Endodermal cell (in vitro differentiated cells): Measurements from ENCODE around the gene ABCD2. TPM values are rescaled to one million over a fixed set of nuclear protein-coding genes. Genes with fewer than 3 reads are reported as not detected.

Source experiments
- DNase-seq: peaks from one replicate; pipeline ENCODE4 v3.0.0-alpha.2; 2017
- H3K27ac ChIP-seq: 2 replicates; pipeline ENCODE4 v1.5.1; 2013; ENCODE audit warnings: mild to moderate bottlenecking, low read depth, low read length, moderate library complexity
- H3K27me3 ChIP-seq: 2 replicates; pipeline ENCODE4 v1.6.1; 2013; ENCODE audit warnings: mild to moderate bottlenecking, low read length, moderate library complexity; ENCODE audit not compliant: insufficient read depth, control insufficient read depth, poor library complexity, severe bottlenecking
- H3K36me3 ChIP-seq: 2 replicates; pipeline ENCODE4 v1.7.0; 2013; ENCODE audit warnings: mild to moderate bottlenecking, low read length, moderate library complexity; ENCODE audit not compliant: control insufficient read depth, insufficient read depth
- H3K4me1 ChIP-seq: one replicate; pipeline ENCODE4 v1.7.0; 2013; ENCODE audit warnings: low read length; ENCODE audit not compliant: control insufficient read depth, insufficient read depth
- H3K4me3 ChIP-seq: 2 replicates; pipeline ENCODE4 v1.5.1; 2013; ENCODE audit warnings: mild to moderate bottlenecking, low read length, moderate library complexity
- H3K9ac ChIP-seq: 2 replicates; pipeline ENCODE4 v1.6.1; 2013; ENCODE audit warnings: mild to moderate bottlenecking, low read length, moderate library complexity; ENCODE audit not compliant: poor library complexity, severe bottlenecking; ENCODE audit errors: extremely low read depth
- H3K9me3 ChIP-seq: 2 replicates; pipeline ENCODE4 v1.6.1; 2013; ENCODE audit warnings: mild to moderate bottlenecking, low read length, moderate library complexity; ENCODE audit not compliant: control insufficient read depth
- H3K27ac Mint-ChIP-seq: 2 replicates; pipeline ENCODE4 v1.8.0; 2020; ENCODE audit warnings: mixed read lengths
- H3K27me3 Mint-ChIP-seq: 2 replicates; pipeline ENCODE4 v1.8.0; 2021; ENCODE audit warnings: mild to moderate bottlenecking, mixed read lengths; ENCODE audit not compliant: insufficient read depth
- H3K36me3 Mint-ChIP-seq: 2 replicates; pipeline ENCODE4 v1.8.0; 2020; ENCODE audit warnings: low read depth, mixed read lengths
- H3K4me1 Mint-ChIP-seq: 2 replicates; pipeline ENCODE4 v1.8.0; 2020; ENCODE audit warnings: mixed read lengths
- H3K4me3 Mint-ChIP-seq: 2 replicates; pipeline ENCODE4 v1.8.0; 2020; ENCODE audit warnings: mild to moderate bottlenecking, moderate library complexity, mixed read lengths
- H3K9me3 Mint-ChIP-seq: 2 replicates; pipeline ENCODE4 v1.8.0; 2020; ENCODE audit warnings: mild to moderate bottlenecking, mixed read lengths
- CTCF ChIP-seq: fragments of 200-600 bp; sonication (generic); conservative IDR thresholded peaks from 2 replicates; pipeline ENCODE4 v1.5.0; 2021; ENCODE audit warnings: antibody characterized with exemption, mild to moderate bottlenecking
- WGBS, 2 experiments: methylation state at CpG; one replicate each; pipeline versions ENCODE4 v1.1.5 to v1.1.7; 2013; ENCODE audit warnings: missing lambda C conversion rate in 2 of 2, mixed read lengths in 1 of 2; ENCODE audit not compliant: insufficient coverage in 1 of 2, insufficient read length in 1 of 2; 5-methylcytosine and 5-hydroxymethylcytosine counted together
- total RNA-seq, 2 donors: library from RNA; stranded (reverse); fragmentation: NEBNext Ultra II Directional in 1 of 2; extraction: Animal tissue kit (Norgen Biotek cat#: 25700) in 1 of 2; gene quantifications; 2 replicates in 1 of 2; 3 replicates in 1 of 2; pipeline ENCODE4 v1.2.1, GENCODE V29; 2021

The ABCD2 gene
- total RNA-seq, 2 donors from 2014 or later: not detected

GRCh38 chr12:39588348-39588747 is 31.3 kb downstream of the ABCD2 start:
- Histone ChIP-seq H3K36me3 (no peaks in the 10 kb centered on the region), H3K9ac (no peak overlapping the region), H3K9me3 (no peaks in the 10 kb centered on the region), H3K27ac (no peak overlapping the region), H3K27me3 (peaks cover 26% of the 10 kb centered on the region), H3K4me3 (no peak overlapping the region), H3K4me1 (no peaks in the 10 kb centered on the region)
- 79 to 88% methylated on average over 4 to 9 of the region's 9 CpGs for WGBS, 2 experiments
- H3K4me3 Mint-ChIP-seq: no peak overlapping the region
- H3K27me3 Mint-ChIP-seq: no peaks in the 10 kb centered on the region
- no peak for TF ChIP-seq CTCF
- no peaks in the 10 kb centered on the region for H3K36me3 Mint-ChIP-seq
- no peak for DNase-seq
- H3K27ac Mint-ChIP-seq: no peak overlapping the region
- H3K4me1 Mint-ChIP-seq: no peaks in the 10 kb centered on the region
- H3K9me3 Mint-ChIP-seq: no peaks in the 10 kb centered on the region

GRCh38 chr12:39587225-39587624 is 32.4 kb downstream of the ABCD2 start:
- WGBS, 2 experiments: 76 to 88% methylated on average over 2 of the region's 3 CpGs

GRCh38 chr12:39586816-39587215 is 32.8 kb downstream of the ABCD2 start:
- no peaks in the 10 kb centered on the region for H3K9me3 Mint-ChIP-seq
- H3K27me3 Mint-ChIP-seq: no peaks in the 10 kb centered on the region
- H3K4me1 Mint-ChIP-seq: no peaks in the 10 kb centered on the region
- no peak overlapping the region for H3K4me3 Mint-ChIP-seq
- Histone ChIP-seq H3K4me3 (no peak overlapping the region), H3K36me3 (no peaks in the 10 kb centered on the region), H3K9me3 (no peaks in the 10 kb centered on the region), H3K9ac (no peak overlapping the region), H3K4me1 (no peaks in the 10 kb centered on the region), H3K27ac (no peak overlapping the region), H3K27me3 (peaks cover 23% of the 10 kb centered on the region)
- DNase-seq: no peak
- WGBS, 2 experiments: 100% methylated on average over 1 of the region's 1 CpG
- TF ChIP-seq CTCF: no peak
- no peaks in the 10 kb centered on the region for H3K36me3 Mint-ChIP-seq
- no peak overlapping the region for H3K27ac Mint-ChIP-seq

More at GRCh38 chr12:39587225-39587624, 32.4 kb downstream of the ABCD2 start:
- H3K9me3 Mint-ChIP-seq: no peaks in the 10 kb centered on the region
- Histone ChIP-seq H3K4me1 (no peaks in the 10 kb centered on the region), H3K9ac (no peak overlapping the region), H3K27ac (no peak overlapping the region), H3K27me3 (peaks cover 23% of the 10 kb centered on the region), H3K9me3 (no peaks in the 10 kb centered on the region), H3K4me3 (no peak overlapping the region), H3K36me3 (no peaks in the 10 kb centered on the region)
- H3K4me1 Mint-ChIP-seq: no peaks in the 10 kb centered on the region
- H3K4me3 Mint-ChIP-seq: no peak overlapping the region
- TF ChIP-seq CTCF: peak; percentile 47
- no peak overlapping the region for H3K27ac Mint-ChIP-seq
- no peak for DNase-seq
- H3K27me3 Mint-ChIP-seq: no peaks in the 10 kb centered on the region
- H3K36me3 Mint-ChIP-seq: no peaks in the 10 kb centered on the region
